ENCODE measurements around the gene ZBTB42.

ZBTB42 gene

GRCh38 chr14:104843442-104844305 lies 42.8 kb downstream of the ZBTB42 start:
- peak; percentile 78 for DNase-seq (ENCODE audit: low spot score)

DNA sequence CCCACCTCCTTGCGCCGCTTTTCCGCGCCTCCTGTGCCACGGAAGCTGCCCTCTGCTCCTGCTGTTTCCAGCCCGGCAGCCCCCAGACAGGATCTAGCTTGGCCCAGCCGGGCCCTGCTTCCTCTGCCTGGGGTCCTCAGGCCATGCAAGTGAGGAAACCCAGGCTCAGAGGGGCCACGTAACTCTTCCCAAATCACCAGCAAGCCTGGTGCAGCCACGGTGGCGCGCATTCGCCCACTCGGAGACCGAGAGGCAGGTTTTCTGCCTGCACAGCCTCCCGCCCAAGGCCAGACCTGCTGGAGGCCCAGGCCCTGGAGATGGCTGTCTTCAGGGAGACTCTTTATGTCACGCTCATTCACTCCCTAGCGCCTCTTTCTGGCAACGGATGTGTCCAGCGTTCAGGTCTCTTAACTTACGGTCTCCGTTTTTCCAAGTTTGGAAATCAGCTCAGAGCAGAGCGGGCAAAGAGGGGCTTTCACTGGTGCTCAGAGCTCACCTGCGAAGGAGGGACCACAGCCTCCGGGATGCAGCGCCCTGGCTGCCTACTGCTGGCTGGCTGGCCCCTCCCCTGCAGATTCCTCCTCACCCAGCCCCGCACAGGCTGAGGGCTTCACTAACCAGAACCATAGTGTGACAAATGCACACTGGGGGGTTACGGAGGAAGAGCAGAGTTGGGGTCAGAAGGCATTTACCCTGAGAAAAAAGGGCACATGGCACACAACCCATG lies 43.6 kb downstream of the ZBTB42 start:
- peak; percentile 67 for DNase-seq (ENCODE audit: low spot score)

- no peak for DNase-seq (ENCODE audit: low spot score)
Observed at GRCh38 chr14:104845033-104845666, 44.2 kb downstream of the ZBTB42 start.

DNA sequence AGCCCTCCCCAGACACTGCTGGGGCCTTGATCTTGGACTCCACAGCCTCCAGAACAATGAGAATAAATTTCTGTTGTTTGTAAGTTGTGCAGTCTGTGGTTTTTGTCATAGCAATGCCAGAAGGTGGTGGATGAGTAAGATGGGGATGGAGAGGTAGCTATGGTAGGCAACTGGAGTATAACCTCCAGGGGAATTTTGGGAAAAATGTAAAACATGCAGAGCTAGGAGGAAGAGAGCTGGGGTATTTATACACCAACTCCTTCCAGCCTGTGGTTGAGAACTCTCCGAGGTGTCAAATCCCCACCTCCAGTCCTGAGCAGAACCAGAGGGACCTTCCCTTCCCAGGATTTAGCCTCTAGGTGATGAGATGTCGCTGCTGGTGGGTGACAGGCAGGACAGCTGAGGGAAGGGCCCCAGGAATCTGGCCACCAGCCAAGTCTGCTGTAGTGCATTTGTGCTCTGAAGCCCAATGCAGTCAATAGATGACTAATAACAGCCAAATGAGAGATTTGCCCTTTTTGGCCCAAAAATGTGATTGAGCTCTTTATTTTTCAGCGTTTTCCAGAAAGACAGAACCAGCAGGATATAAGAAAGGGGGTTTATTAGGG lies 45.0 kb downstream of the ZBTB42 start:
- DNase-seq (ENCODE audit: low spot score) = no peak

DNA sequence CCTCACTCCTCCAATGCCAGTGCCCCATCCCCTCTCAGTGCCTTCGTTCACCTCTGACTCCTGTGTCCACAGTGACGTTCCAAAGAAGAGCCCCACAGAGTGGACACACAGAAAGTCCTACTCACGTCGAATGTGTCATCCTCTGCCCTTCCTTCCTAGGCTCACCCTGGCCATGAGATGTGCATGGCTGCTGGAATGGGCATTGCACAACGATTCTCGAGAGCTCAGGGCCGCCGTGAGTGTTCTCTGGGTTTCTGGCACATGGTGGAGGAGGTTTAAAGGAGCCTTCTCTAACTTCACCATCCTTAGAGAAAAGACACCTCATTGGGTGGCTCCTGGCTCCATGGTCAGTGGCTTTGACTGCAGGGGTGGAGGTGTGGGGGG lies 51.4 kb downstream of the ZBTB42 start:
- no peak for DNase-seq (ENCODE audit: low spot score)

Data from ecto neural progenitor cell (in vitro differentiated cells).